GM19372 (cell line): Measurements from ENCODE around the gene NISCH.

Experiments
- ATAC-seq: cut with Tn5 transposase; IDR thresholded peaks from one replicate; pipeline ENCODE4 v1.9.1; 2021; ENCODE audit warnings: mild to moderate bottlenecking, low read depth, moderate library complexity; ENCODE audit not compliant: unreplicated experiment

NISCH gene

GRCh38 chr3:52534281-52535183 lies 79.1 kb downstream of the NISCH start:
- no peak for ATAC-seq

- ATAC-seq, result no peak
Measured at GRCh38 chr3:52535411-52536111, 80.2 kb downstream of the NISCH start.

GRCh38 chr3:52536112-52536368 lies 80.6 kb downstream of the NISCH start:
- no peak for ATAC-seq

GRCh38 chr3:52536369-52537164 lies 81.2 kb downstream of the NISCH start, which contains the start of gene UQCC5:
Gene UQCC5 (plus strand): TSS chr3:52536605. CDS start chr3:52536756, 151 bp downstream.
- ATAC-seq, result peak; percentile 80

- ATAC-seq, result no peak
Measured at GRCh38 chr3:52537165-52537620, 81.8 kb downstream of the NISCH start.

GRCh38 chr3:52537726-52538421 lies 82.5 kb downstream of the NISCH start:
- ATAC-seq, result no peak

- no peak for ATAC-seq
Measured at GRCh38 chr3:52539010-52539653, 83.7 kb downstream of the NISCH start.

- ATAC-seq, result no peak
Measured at GRCh38 chr3:52541050-52541449, 85.6 kb downstream of the NISCH start.
